Stomach smooth muscle (tissue), 2 donors: ENCODE results near the gene RPS6KB1.
"Not testable (repeated sequence)": the region's sequence is repeated elsewhere in the genome, so short reads cannot be mapped to it uniquely, and the experiment has no call there.

Experiments used
- H3K27ac ChIP-seq: one replicate; pipeline ENCODE4 v1.7.0; 2013; ENCODE audit warnings: mild to moderate bottlenecking, low read length, inconsistent platforms
- H3K27me3 ChIP-seq, 2 donors: one replicate each; pipeline ENCODE4 v1.7.0; 2013; ENCODE audit warnings: low read length in 2 of 2; ENCODE audit not compliant: insufficient read depth in 2 of 2, control insufficient read depth in 1 of 2
- H3K36me3 ChIP-seq, 2 donors: one replicate each; pipeline ENCODE4 v1.7.0; 2013; ENCODE audit warnings: low read length in 2 of 2; ENCODE audit not compliant: control insufficient read depth in 2 of 2, insufficient read depth in 2 of 2
- H3K4me1 ChIP-seq: one replicate; pipeline ENCODE4 v1.7.0; 2013; ENCODE audit warnings: low read length; ENCODE audit not compliant: control insufficient read depth, insufficient read depth
- H3K4me3 ChIP-seq, 2 donors: one replicate each; pipeline ENCODE4 v1.7.0; 2013; ENCODE audit warnings: low read length in 2 of 2
- H3K9ac ChIP-seq, 2 donors: one replicate each; pipeline ENCODE4 v1.7.0; 2013; ENCODE audit warnings: low read length in 2 of 2, mild to moderate bottlenecking in 1 of 2
- H3K9me3 ChIP-seq, 2 donors: one replicate each; pipeline ENCODE4 v1.7.0; 2013; ENCODE audit warnings: low read length in 2 of 2; ENCODE audit not compliant: control insufficient read depth in 2 of 2
- donor health status: healthy.
- donor health status: Pancreatic carcinoma.

The RPS6KB1 gene

DNA sequence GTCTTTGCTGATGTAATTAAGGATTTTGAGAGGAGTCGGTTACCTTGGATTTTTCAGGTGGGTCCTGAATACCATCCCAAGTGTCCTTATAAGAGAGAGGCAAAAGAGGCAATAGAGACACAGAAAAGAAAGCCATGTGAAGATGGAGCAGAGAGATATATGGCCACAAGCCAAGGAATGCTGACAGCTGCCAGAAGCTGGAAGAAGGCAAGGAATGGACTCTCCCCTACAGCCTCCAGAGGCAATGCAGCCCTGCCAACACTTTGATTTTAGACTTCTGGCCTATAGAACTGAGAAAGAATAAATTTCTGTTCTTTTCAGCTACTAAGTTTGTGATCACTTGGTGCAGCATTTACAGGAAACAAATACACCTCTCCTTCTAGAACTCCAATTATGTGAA, 79.9 kb downstream of the RPS6KB1 start:
- no peak overlapping the region for H3K27ac ChIP-seq
- no peaks in the 10 kb centered on the region for H3K36me3 ChIP-seq
- H3K27me3 ChIP-seq: no peaks in the 10 kb centered on the region
- no peak overlapping the region for H3K4me3 ChIP-seq
- H3K9ac ChIP-seq: no peak overlapping the region
- no peaks in the 10 kb centered on the region for H3K4me1 ChIP-seq
- H3K9me3 ChIP-seq: no peaks in the 10 kb centered on the region

DNA sequence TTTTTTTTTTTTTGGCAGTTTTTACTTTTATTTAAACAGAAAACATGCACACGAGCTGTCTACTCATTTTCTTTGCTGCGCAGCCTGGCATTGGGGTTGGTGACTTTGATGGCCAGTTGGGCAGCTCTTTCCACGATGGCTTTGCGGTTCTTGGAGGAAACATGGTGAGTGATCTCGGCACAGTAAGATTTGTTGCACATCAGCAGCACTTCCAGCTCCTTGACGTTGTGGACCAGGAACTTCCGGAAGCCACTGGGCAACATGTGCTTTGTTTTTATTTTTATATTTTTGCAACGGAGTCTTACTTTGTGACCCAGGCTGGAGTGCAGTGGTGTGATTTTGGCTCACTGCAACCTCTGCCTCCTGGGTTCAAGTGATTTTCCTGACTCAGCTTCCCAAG, 80.6 kb downstream of the RPS6KB1 start:
- not testable (repeated sequence) for H3K36me3 ChIP-seq, H3K4me3 ChIP-seq, H3K27ac ChIP-seq, H3K9me3 ChIP-seq, H3K4me1 ChIP-seq, H3K9ac ChIP-seq, H3K27me3 ChIP-seq

DNA sequence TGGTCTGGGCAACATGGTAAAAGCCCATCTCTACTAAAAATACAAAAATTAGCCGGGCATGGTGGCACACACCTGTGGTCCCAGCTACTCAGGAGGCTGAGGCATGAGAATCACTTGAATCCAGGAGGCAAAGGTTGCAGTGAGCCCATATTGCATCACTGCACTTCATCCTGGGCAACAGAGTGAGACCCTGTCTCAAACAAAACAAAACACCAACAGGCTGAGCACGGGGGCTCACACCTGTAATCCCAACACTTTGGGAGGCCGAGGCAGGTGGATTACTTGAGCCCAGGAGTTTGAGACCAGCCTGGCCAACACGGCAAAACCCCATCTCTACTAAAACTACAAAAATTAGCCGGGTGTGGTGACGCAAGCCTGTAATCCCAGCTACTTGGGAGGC, 82.2 kb downstream of the RPS6KB1 start:
- not testable (repeated sequence) for H3K4me3 ChIP-seq

DNA sequence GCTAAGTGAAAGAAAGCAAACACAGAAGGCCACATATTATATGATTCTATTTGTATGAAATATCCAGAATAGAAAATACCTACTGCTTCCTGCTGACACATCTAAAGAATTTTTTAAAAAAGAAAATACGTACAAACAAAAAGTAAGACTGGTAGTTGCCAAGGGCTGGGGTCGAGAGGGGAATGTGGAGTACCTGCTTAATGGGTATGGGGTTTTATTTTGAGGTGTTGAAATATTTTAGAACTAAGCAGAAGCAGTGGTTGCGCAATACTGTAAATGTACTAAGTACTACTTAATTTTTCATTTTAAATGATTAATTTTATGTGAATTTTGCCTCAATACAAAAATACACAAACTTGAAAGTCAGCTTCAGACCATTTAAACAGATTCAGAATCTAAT, 103.7 kb downstream of the RPS6KB1 start:
- H3K9me3 ChIP-seq, H3K9ac ChIP-seq, H3K4me3 ChIP-seq, H3K4me1 ChIP-seq, H3K36me3 ChIP-seq, H3K27ac ChIP-seq, H3K27me3 ChIP-seq: not testable (repeated sequence)

More for the DNA sequence above, 82.2 kb downstream of the RPS6KB1 start:
- not testable (repeated sequence) for H3K27me3 ChIP-seq, H3K27ac ChIP-seq, H3K36me3 ChIP-seq, H3K9ac ChIP-seq, H3K9me3 ChIP-seq, H3K4me1 ChIP-seq
